ENCODE results near the gene E2F6. TPM values are rescaled to one million over a fixed set of nuclear protein-coding genes. Genes with fewer than 3 reads are reported as not detected.
A peak's percentile ranks its signal among the peaks of the same experiment; 100 is the strongest.

The E2F6 gene
- total and polyA plus RNA-seq, 2 donors (not counting 3 experiments of a cell fraction or from before 2014, with no cell fraction given), result 7.9 to 15.7 TPM

- Histone ChIP-seq H3K4me2 (ENCODE audit: insufficient read depth, low read length) (peak overlapping the region; percentile 27), H3K9me1 (replicated peaks; ENCODE audit: control insufficient read depth, extremely low read depth, insufficient read depth, low read length) (no peaks in the 10 kb centered on the region), H3K4me3 (replicated peaks in 1 of 3; ENCODE audit: insufficient read depth in 1 of 3, low read depth in 1 of 3, low read length in 3 of 3) (peak overlapping the region; percentile 45 to 66 (median 46)), H2AFZ (ENCODE audit: low read depth, low read length) (peak overlapping the region; percentile 5), H3K9ac (replicated peaks; ENCODE audit: extremely low read depth, insufficient read depth, low read length) (peak overlapping the region; percentile 81), H3K27me3 (ENCODE audit: control insufficient read depth in 2 of 2, insufficient read depth in 2 of 2, low read length in 2 of 2) (no peaks in the 10 kb centered on the region), H3K9me3 (replicated peaks; ENCODE audit: control insufficient read depth, insufficient read depth, low read length) (no peaks in the 10 kb centered on the region), H3K79me2 (ENCODE audit: control insufficient read depth, insufficient read depth, low read length) (peaks cover 41% of the 10 kb centered on the region), H3K36me3 (ENCODE audit: control insufficient read depth in 2 of 2, extremely low read depth in 1 of 2, insufficient read depth in 2 of 2, low read length in 2 of 2) (no peaks in the 10 kb centered on the region), H3K4me1 (ENCODE audit: control insufficient read depth, extremely low read depth, insufficient read depth, low read length) (peaks cover 21% of the 10 kb centered on the region), H4K20me1 (replicated peaks; ENCODE audit: control insufficient read depth, extremely low read depth, insufficient read depth, low read length) (peaks cover 2% of the 10 kb centered on the region), H3K27ac (ENCODE audit: insufficient read depth, low read depth, low read length) (no peak overlapping the region)
- ChIA-PET POLR2A (interaction anchor here (0.9 kb wide), 1 partner anchor 334 kb away, joined by 4 read pairs; a partner anchor contains a TSS), CTCF (interaction anchor here (0.8 to 3.6 kb wide), 7 partner anchors 9 to 634 kb away, joined by 4 to 26 read pairs (median 6); a partner anchor contains a TSS)
- DNase-seq (ENCODE audit: low read depth, low spot score) (no peak), FAIRE-seq (no peak)
- BruUV-seq (replicated peaks), result TSS peak; percentile 57
- TF ChIP-seq EZH2 (IDR thresholded peaks at IDR 0.05; ENCODE audit: borderline replicate concordance, low read depth, low read length, severe bottlenecking) (no peak), POLR2A (IDR thresholded peaks at IDR 0.05; ENCODE audit: low read depth, low read length) (no peak), POLR2AphosphoS5 (IDR thresholded peaks at IDR 0.05; ENCODE audit: insufficient read depth, low read depth, low read length) (peak; percentile 47), GATA2 (IDR thresholded peaks at IDR 0.05; ENCODE audit: insufficient read depth, insufficient read length, low read depth, low read length) (no peak)
- intact Hi-C loops (cut with micrococcal nuclease) (loop anchor here (1.0 to 10.0 kb wide), 3 partner anchors 278 to 311 kb away; partner anchors contain the start of genes LPIN1 and SLC66A3), dilution Hi-C loops (cut with MboI; ENCODE audit: extremely low pct_ligation_motif_present, low sequenced_read_pairs) (no loop called here)
Measured at GRCh38 chr2:11466307-11467128, 557 bp upstream of the E2F6 start.

- intact Hi-C loops (cut with micrococcal nuclease) (loop anchor here (1.0 to 10.0 kb wide), 3 partner anchors 10 to 312 kb away; partner anchors contain the start of gene LPIN1), dilution Hi-C loops (cut with MboI; ENCODE audit: extremely low pct_ligation_motif_present, low sequenced_read_pairs) (no loop called here)
- FAIRE-seq (no peak), DNase-seq (ENCODE audit: low read depth, low spot score) (no peak)
- Histone ChIP-seq H3K27me3 (ENCODE audit: control insufficient read depth in 2 of 2, insufficient read depth in 2 of 2, low read length in 2 of 2) (no peaks in the 10 kb centered on the region), H3K79me2 (ENCODE audit: control insufficient read depth, insufficient read depth, low read length) (peaks cover 55% of the 10 kb centered on the region), H3K27ac (ENCODE audit: insufficient read depth, low read depth, low read length) (peak overlapping the region; percentile 73), H2AFZ (ENCODE audit: low read depth, low read length) (peak overlapping the region; percentile 76), H3K36me3 (ENCODE audit: control insufficient read depth in 2 of 2, extremely low read depth in 1 of 2, insufficient read depth in 2 of 2, low read length in 2 of 2) (no peaks in the 10 kb centered on the region), H3K4me3 (replicated peaks in 1 of 3; ENCODE audit: insufficient read depth in 1 of 3, low read depth in 1 of 3, low read length in 3 of 3) (peak overlapping the region; percentile 45 to 82 (median 46)), H3K4me2 (ENCODE audit: insufficient read depth, low read length) (peak overlapping the region; percentile 89), H3K4me1 (ENCODE audit: control insufficient read depth, extremely low read depth, insufficient read depth, low read length) (peaks cover 21% of the 10 kb centered on the region), H3K9me3 (replicated peaks; ENCODE audit: control insufficient read depth, insufficient read depth, low read length) (no peaks in the 10 kb centered on the region), H4K20me1 (replicated peaks; ENCODE audit: control insufficient read depth, extremely low read depth, insufficient read depth, low read length) (peaks cover 4% of the 10 kb centered on the region), H3K9me1 (replicated peaks; ENCODE audit: control insufficient read depth, extremely low read depth, insufficient read depth, low read length) (no peaks in the 10 kb centered on the region), H3K9ac (replicated peaks; ENCODE audit: extremely low read depth, insufficient read depth, low read length) (peak overlapping the region; percentile 81)
- ChIA-PET POLR2A (no interaction called here), CTCF (interaction anchor here (0.6 to 3.6 kb wide), 8 partner anchors 13 to 633 kb away, joined by 3 to 26 read pairs (median 6); a partner anchor contains a TSS)
- TSS peak; percentile 27 for BruUV-seq (replicated peaks)
- TF ChIP-seq POLR2AphosphoS5 (IDR thresholded peaks at IDR 0.05; ENCODE audit: insufficient read depth, low read depth, low read length), result no peak
- no peak for TF ChIP-seq GATA2 (IDR thresholded peaks at IDR 0.05; ENCODE audit: insufficient read depth, insufficient read length, low read depth, low read length)
- TF ChIP-seq POLR2A (IDR thresholded peaks at IDR 0.05; ENCODE audit: low read depth, low read length), result no peak
- TF ChIP-seq JUN (IDR thresholded peaks at IDR 0.05; ENCODE audit: borderline replicate concordance, insufficient read depth, insufficient read length, low read depth), result no peak
- no peak for TF ChIP-seq EZH2 (IDR thresholded peaks at IDR 0.05; ENCODE audit: borderline replicate concordance, low read depth, low read length, severe bottlenecking)
- TF ChIP-seq MAX (IDR thresholded peaks at IDR 0.05; ENCODE audit: insufficient read depth, insufficient read length), result no peak
- TF ChIP-seq CTCF (IDR thresholded peaks at IDR 0.05; ENCODE audit: extremely low read depth in 1 of 2, insufficient read depth in 1 of 2, low read depth in 1 of 2, low read length in 2 of 2), result no peak
- no peak for TF ChIP-seq FOS (IDR thresholded peaks at IDR 0.05; ENCODE audit: borderline replicate concordance, insufficient read depth, low read length)
Measured at GRCh38 chr2:11465110-11465484, 864 bp downstream of the E2F6 start.
